Calu3 (cell line): ENCODE measurements around the gene DNAJC4. TPM values are rescaled to one million over a fixed set of nuclear protein-coding genes. Genes with fewer than 3 reads are reported as not detected.
A peak's percentile ranks its signal among the peaks of the same experiment; 100 is the strongest.

Experiments
- BruUV-seq: library from RNA; stranded (reverse); fragments of 400-500 nt; replicated peaks from 2 replicates; lab custom pipeline; 2021; lab: Mats Ljungman, UMichigan
- CTCF ChIA-PET: fragments of 300-600 bp; sonication (Branson Sonifier 250); formaldehyde crosslinking; loops from one replicate; lab custom pipeline; 2022; ENCODE audit warnings: antibody characterized with exemption; lab: Charles Lee
- DNase-seq: peaks from one replicate; pipeline ENCODE4 v3.0.0; 2022
- H3K27ac Mint-ChIP-seq: one replicate; pipeline ENCODE4 v1.8.0; 2022; ENCODE audit warnings: mixed read lengths; ENCODE audit not compliant: unreplicated experiment
- H3K27me3 Mint-ChIP-seq: one replicate; pipeline ENCODE4 v1.8.0; 2022; ENCODE audit warnings: mixed read lengths; ENCODE audit not compliant: unreplicated experiment
- H3K36me3 Mint-ChIP-seq: one replicate; pipeline ENCODE4 v1.8.0; 2022; ENCODE audit warnings: mild to moderate bottlenecking, moderate library complexity, mixed read lengths; ENCODE audit not compliant: insufficient read depth, unreplicated experiment
- H3K4me1 Mint-ChIP-seq: one replicate; pipeline ENCODE4 v1.8.0; 2022; ENCODE audit warnings: mild to moderate bottlenecking, low read depth, mixed read lengths; ENCODE audit not compliant: unreplicated experiment
- H3K4me3 Mint-ChIP-seq: one replicate; pipeline ENCODE4 v1.8.0; 2022; ENCODE audit warnings: mild to moderate bottlenecking, low read depth, moderate library complexity, mixed read lengths; ENCODE audit not compliant: unreplicated experiment
- H3K9me3 Mint-ChIP-seq: one replicate; pipeline ENCODE4 v1.8.0; 2022; ENCODE audit warnings: low read depth, mixed read lengths; ENCODE audit not compliant: unreplicated experiment
- intact Hi-C: fragments of 100-400 bp; cut with micrococcal nuclease; formaldehyde crosslinking; loops from one replicate; pipeline ENCODE4 v1.10.0; 2022; ENCODE audit not compliant: unreplicated experiment
- total RNA-seq: library from RNA; stranded (reverse); gene quantifications from 2 replicates; pipeline ENCODE4 v1.2.3, GENCODE V29; 2022
- TF ChIP-seq, protein P1 (sequence below): fragments of 200-600 bp; IDR thresholded peaks from one replicate; pipeline ENCODE4 v1.8.0; 2022; ENCODE audit warnings: antibody characterized with exemption; ENCODE audit not compliant: unreplicated experiment

Gene DNAJC4
- total RNA-seq, 1 experiment from 2014 or later = 26.6 TPM

DNA sequence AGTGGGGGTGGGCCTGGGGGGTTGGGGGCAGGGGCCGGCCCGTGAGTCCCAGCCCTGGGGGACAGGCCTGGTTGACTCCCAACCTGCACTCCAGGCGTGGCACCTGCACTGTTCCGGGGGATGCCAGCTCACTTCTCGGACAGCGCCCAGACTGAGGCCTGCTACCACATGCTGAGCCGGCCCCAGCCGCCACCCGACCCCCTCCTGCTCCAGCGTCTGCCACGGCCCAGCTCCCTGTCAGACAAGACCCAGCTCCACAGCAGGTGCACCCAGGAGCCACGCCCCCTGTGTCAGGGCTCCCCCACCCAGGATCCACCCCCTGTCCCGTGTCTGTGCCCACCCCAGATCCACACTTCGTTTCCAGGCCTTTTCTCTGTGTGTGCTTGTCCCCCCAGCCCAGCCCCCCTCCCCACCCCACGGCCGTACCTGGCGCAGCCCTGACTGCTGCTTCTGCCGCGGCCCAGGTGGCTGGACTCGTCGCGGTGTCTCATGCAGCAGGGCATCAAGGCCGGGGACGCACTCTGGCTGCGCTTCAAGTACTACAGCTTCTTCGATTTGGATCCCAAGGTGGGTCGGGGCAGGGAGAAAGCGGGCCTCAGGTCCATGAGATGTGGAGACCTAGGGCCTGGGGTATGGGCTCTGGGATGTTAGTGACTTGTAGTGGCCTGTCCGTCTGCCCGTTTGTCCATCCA is 19.0 kb upstream of the DNAJC4 start:
- CTCF ChIA-PET = interaction anchor here (0.7 kb wide), 1 partner anchor 121 kb away, joined by 5 read pairs; no protein-coding TSS in a partner anchor
- no peak for DNase-seq
- Mint-ChIP-seq H3K4me3 (no peak overlapping the region), H3K9me3 (no peaks in the 10 kb centered on the region), H3K27me3 (no peaks in the 10 kb centered on the region), H3K36me3 (peaks cover 62% of the 10 kb centered on the region), H3K27ac (no peak overlapping the region), H3K4me1 (no peaks in the 10 kb centered on the region)
- TF ChIP-seq, protein P1, sequence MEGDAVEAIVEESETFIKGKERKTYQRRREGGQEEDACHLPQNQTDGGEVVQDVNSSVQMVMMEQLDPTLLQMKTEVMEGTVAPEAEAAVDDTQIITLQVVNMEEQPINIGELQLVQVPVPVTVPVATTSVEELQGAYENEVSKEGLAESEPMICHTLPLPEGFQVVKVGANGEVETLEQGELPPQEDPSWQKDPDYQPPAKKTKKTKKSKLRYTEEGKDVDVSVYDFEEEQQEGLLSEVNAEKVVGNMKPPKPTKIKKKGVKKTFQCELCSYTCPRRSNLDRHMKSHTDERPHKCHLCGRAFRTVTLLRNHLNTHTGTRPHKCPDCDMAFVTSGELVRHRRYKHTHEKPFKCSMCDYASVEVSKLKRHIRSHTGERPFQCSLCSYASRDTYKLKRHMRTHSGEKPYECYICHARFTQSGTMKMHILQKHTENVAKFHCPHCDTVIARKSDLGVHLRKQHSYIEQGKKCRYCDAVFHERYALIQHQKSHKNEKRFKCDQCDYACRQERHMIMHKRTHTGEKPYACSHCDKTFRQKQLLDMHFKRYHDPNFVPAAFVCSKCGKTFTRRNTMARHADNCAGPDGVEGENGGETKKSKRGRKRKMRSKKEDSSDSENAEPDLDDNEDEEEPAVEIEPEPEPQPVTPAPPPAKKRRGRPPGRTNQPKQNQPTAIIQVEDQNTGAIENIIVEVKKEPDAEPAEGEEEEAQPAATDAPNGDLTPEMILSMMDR = no peak
- BruUV-seq = no TSS peak
- intact Hi-C loops = no loop called here

DNA sequence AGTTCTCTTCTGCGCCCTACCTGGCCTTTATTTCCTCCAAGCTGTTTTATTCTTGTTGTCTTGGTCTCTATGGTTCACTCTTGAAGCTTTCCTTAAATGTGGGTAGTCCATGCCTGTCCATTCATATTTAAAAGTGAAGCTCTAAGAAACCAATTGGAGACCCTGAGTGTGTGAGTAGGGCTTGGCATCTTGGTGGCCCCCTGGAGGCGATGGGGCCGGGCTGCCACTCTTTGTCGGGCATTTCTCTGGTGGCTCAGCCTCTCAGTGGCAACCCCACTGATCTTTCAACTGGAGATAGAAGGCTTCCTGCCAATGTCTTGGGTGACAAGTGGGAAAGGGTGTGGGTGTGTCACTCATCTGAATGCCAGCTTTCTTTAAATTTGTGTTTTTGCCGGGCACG is 13.5 kb upstream of the DNAJC4 start:
- TF ChIP-seq, protein P1 = no peak
- BruUV-seq = no TSS peak
- no peaks in the 10 kb centered on the region for H3K9me3 Mint-ChIP-seq
- no peak for DNase-seq
- H3K27me3 Mint-ChIP-seq = no peaks in the 10 kb centered on the region
- peaks cover 9% of the 10 kb centered on the region for H3K4me1 Mint-ChIP-seq
- peaks cover 73% of the 10 kb centered on the region for H3K36me3 Mint-ChIP-seq
- no peak overlapping the region for H3K4me3 Mint-ChIP-seq
- intact Hi-C loops = no loop called here
- no peak overlapping the region for H3K27ac Mint-ChIP-seq
- CTCF ChIA-PET = interaction anchor here (0.6 to 0.7 kb wide), 2 partner anchors 13 to 40 kb away, joined by 3 read pairs; partner anchors contain the start of gene DNAJC4

DNA sequence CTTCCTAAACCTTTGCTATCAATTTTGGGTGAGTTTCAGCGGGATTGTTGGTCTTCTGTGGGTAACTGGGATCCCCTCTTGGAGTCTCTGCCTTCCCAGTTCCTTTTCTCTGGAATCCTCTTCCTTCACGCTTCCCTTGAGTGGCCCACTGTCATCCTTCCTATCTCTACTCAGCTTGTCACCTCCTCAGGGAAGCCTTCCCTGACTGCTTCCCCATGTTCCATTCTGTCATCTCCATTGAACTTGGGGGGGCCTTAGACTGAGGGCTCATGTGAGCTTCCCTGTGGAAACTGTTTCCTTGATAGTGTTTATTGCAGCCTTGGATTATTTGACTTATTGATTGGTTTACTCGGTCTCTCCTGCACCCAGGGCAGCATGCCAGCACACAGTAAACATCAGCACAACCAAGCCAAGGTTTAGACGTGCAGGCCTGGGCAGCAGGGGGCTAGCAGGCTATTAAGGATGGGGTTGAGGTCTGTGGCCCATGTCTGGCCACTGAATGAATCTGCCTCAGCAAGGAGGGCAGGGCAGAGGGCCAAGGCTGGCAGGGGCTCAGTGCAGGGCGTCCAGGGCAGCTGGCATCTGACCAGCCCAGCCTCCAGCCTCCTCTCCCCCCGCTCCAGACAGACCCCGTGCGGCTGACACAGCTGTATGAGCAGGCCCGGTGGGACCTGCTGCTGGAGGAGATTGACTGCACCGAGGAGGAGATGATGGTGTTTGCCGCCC is 11.6 kb upstream of the DNAJC4 start:
- Mint-ChIP-seq H3K36me3 (peaks cover 89% of the 10 kb centered on the region), H3K4me1 (peaks cover 9% of the 10 kb centered on the region), H3K9me3 (no peaks in the 10 kb centered on the region), H3K4me3 (no peak overlapping the region), H3K27me3 (no peaks in the 10 kb centered on the region), H3K27ac (peak overlapping the region; percentile 19)
- intact Hi-C loops = no loop called here
- BruUV-seq = no TSS peak
- DNase-seq = no peak
- CTCF ChIA-PET = no interaction called here
- TF ChIP-seq, protein P1 = no peak

DNA sequence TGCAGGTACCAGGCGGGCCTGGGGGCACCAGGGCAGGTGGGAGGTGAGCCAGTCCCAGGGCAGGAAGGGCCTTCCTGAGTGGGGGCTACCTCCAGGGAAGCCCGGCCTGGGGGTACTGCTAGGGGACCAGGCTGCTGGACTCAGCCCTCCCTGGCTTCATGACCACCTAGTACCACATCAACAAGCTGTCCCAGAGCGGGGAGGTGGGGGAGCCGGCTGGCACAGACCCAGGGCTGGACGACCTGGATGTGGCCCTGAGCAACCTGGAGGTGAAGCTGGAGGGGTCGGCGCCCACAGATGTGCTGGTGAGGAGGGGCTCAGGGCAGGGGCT is 11.0 kb upstream of the DNAJC4 start:
- Mint-ChIP-seq H3K27me3 (no peaks in the 10 kb centered on the region), H3K4me3 (no peak overlapping the region), H3K27ac (peak overlapping the region; percentile 19), H3K4me1 (peaks cover 9% of the 10 kb centered on the region), H3K9me3 (no peaks in the 10 kb centered on the region), H3K36me3 (peaks cover 89% of the 10 kb centered on the region)
- TF ChIP-seq, protein P1 = no peak
- no peak for DNase-seq
- intact Hi-C loops = no loop called here
- CTCF ChIA-PET = no interaction called here
- no TSS peak for BruUV-seq
